Measurements from ENCODE around the gene MAB21L1. TPM values are rescaled to one million over a fixed set of nuclear protein-coding genes. Genes with fewer than 3 reads are reported as not detected.

The MAB21L1 gene
- total RNA-seq, 2 experiments from 2014 or later = not detected

- CTCF ChIA-PET = no interaction called here
- no peaks in the 10 kb centered on the region for H3K27me3 Mint-ChIP-seq
These were observed 21.5 kb downstream of the MAB21L1 start for GRCh38 chr13:35455022-35455421.

GRCh38 chr13:35449821-35450220, 26.7 kb downstream of the MAB21L1 start:
- H3K36me3 Mint-ChIP-seq (ENCODE audit: low read depth) = no peaks in the 10 kb centered on the region
- ChIA-PET POLR2A (no interaction called here), CTCF (no interaction called here)
- DNase-seq = no peak
- no peak overlapping the region for H3K27ac Mint-ChIP-seq
- no peaks in the 10 kb centered on the region for H3K27me3 Mint-ChIP-seq
- no peak overlapping the region for H3K4me3 Mint-ChIP-seq
- no peaks in the 10 kb centered on the region for H3K4me1 Mint-ChIP-seq
- no peaks in the 10 kb centered on the region for H3K9me3 Mint-ChIP-seq

More at GRCh38 chr13:35455022-35455421, 21.5 kb downstream of the MAB21L1 start:
- POLR2A ChIA-PET = no interaction called here
- H3K4me1 Mint-ChIP-seq = no peaks in the 10 kb centered on the region
- DNase-seq = no peak
- no peaks in the 10 kb centered on the region for H3K36me3 Mint-ChIP-seq (ENCODE audit: low read depth)
- H3K27ac Mint-ChIP-seq = no peak overlapping the region
- H3K4me3 Mint-ChIP-seq = no peak overlapping the region
- H3K9me3 Mint-ChIP-seq = no peaks in the 10 kb centered on the region

GRCh38 chr13:35448465-35448864, 28.0 kb downstream of the MAB21L1 start:
- no peak overlapping the region for H3K4me3 Mint-ChIP-seq
- no peaks in the 10 kb centered on the region for H3K4me1 Mint-ChIP-seq
- no peaks in the 10 kb centered on the region for H3K27me3 Mint-ChIP-seq
- H3K9me3 Mint-ChIP-seq = no peaks in the 10 kb centered on the region
- DNase-seq = no peak
- ChIA-PET CTCF (no interaction called here), POLR2A (no interaction called here)
- no peak overlapping the region for H3K27ac Mint-ChIP-seq
- H3K36me3 Mint-ChIP-seq (ENCODE audit: low read depth) = no peaks in the 10 kb centered on the region

Measured in activated CD4-positive, alpha-beta memory T cell treated with anti-CD3 and anti-CD28 coated beads, Interleukin-2, amount 10 ng/mL, durations not matched to agents 7 days and 5 days (primary cell).